HL-60 (cell line): ENCODE data around the gene EIF2S1.

Experiments used
- CTCF ChIP-seq: IDR thresholded peaks from one replicate; pipeline ENCODE4 v1.5.1; 2011; ENCODE audit warnings: low read length, control low read depth, inconsistent platforms; ENCODE audit not compliant: insufficient read depth
- GABPA ChIP-seq: IDR thresholded peaks from 2 replicates; pipeline ENCODE4 v1.6.1; 2012; ENCODE audit warnings: low read depth
- SPI1 ChIP-seq: IDR thresholded peaks from 2 replicates; pipeline ENCODE4 v1.6.1; 2012; ENCODE audit warnings: low read depth, mild to moderate bottlenecking, borderline replicate concordance

GRCh38 chr14:67359775-67360469 is at the start of gene EIF2S1, which contains the start of gene ATP6V1D:
- TF ChIP-seq SPI1 (peak; percentile 74; the same call in 1 of the 2 replicates), CTCF (peak; percentile 35), GABPA (peak; percentile 85)
